GM18868 (cell line): ENCODE results near the gene CAMTA1.

Source experiments
- ATAC-seq: cut with Tn5 transposase; IDR thresholded peaks from one replicate; pipeline ENCODE4 v1.9.1; 2021; ENCODE audit warnings: mild to moderate bottlenecking, moderate library complexity; ENCODE audit not compliant: unreplicated experiment

CAMTA1 gene

GRCh38 chr1:7509598-7509997, 724.3 kb downstream of the CAMTA1 start:
- ATAC-seq: no peak

GRCh38 chr1:7510389-7510931, 725.2 kb downstream of the CAMTA1 start:
- no peak for ATAC-seq

GRCh38 chr1:7511381-7511780, 726.1 kb downstream of the CAMTA1 start:
- no peak for ATAC-seq

- no peak for ATAC-seq
Observed at GRCh38 chr1:7513081-7513480, 727.8 kb downstream of the CAMTA1 start.

GRCh38 chr1:7515175-7515574, 729.9 kb downstream of the CAMTA1 start:
- no peak for ATAC-seq

GRCh38 chr1:7515904-7516303, 730.6 kb downstream of the CAMTA1 start:
- ATAC-seq: no peak

GRCh38 chr1:7516341-7516740, 731.1 kb downstream of the CAMTA1 start:
- ATAC-seq: no peak

GRCh38 chr1:7516929-7517328, 731.7 kb downstream of the CAMTA1 start:
- ATAC-seq: no peak

- no peak for ATAC-seq
Observed at GRCh38 chr1:7517611-7518330, 732.5 kb downstream of the CAMTA1 start.

GRCh38 chr1:7518411-7518810, 733.2 kb downstream of the CAMTA1 start:
- ATAC-seq: no peak

- no peak for ATAC-seq
Observed at GRCh38 chr1:7519181-7519860, 734.1 kb downstream of the CAMTA1 start.

GRCh38 chr1:7519861-7520395, 734.7 kb downstream of the CAMTA1 start:
- no peak for ATAC-seq

- ATAC-seq: no peak
Observed at GRCh38 chr1:7520496-7520895, 735.2 kb downstream of the CAMTA1 start.

- ATAC-seq: no peak
Observed at GRCh38 chr1:7524341-7525337, 739.4 kb downstream of the CAMTA1 start.

GRCh38 chr1:7525338-7526063, 740.2 kb downstream of the CAMTA1 start:
- ATAC-seq: no peak

GRCh38 chr1:7526196-7526866, 741.1 kb downstream of the CAMTA1 start:
- no peak for ATAC-seq

- ATAC-seq: no peak
Observed at GRCh38 chr1:7526867-7527732, 741.8 kb downstream of the CAMTA1 start.

GRCh38 chr1:7527733-7528045, 742.4 kb downstream of the CAMTA1 start:
- ATAC-seq: no peak
